GM12878 (cell line): Measurements from ENCODE around the gene SPCS1.
"Not testable (repeated sequence)": the region's sequence is repeated elsewhere in the genome, so short reads cannot be mapped to it uniquely, and the experiment has no call there.

Experiments used
- POLR2AphosphoS5 ChIP-seq: IDR thresholded peaks from 2 replicates; pipeline ENCODE4 v1.6.1; 2011; ENCODE audit warnings: mild to moderate bottlenecking, low read length, inconsistent platforms
- SUZ12 ChIP-seq: fragments of 200-600 bp; sonication (generic); IDR thresholded peaks from one replicate; pipeline ENCODE4 v1.6.1; 2018; ENCODE audit warnings: antibody characterized with exemption, mild to moderate bottlenecking; ENCODE audit not compliant: unreplicated experiment

GRCh38 chr3:52728753-52729152, 22.8 kb downstream of the SPCS1 start:
- not testable (repeated sequence) for TF ChIP-seq SUZ12, POLR2AphosphoS5
